Measurements from ENCODE around the gene DCLK1.

DNA sequence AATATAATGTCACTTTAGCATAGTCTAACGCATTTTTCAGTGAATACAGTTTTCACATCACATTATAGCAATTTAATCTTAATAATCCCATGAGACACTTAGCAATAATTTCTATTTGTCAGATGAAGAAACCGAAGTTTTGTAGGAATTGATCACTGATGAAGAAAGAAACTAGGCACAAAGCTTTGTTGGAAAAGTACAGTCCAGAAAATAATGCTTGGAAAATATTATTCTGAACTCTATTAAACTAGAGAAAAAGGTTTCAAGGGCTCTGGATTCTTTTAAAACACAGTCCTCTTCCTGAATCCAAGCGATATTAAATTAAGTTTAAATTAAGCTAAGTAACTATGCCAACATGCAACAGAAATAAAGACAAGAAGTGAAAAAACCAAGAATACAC lies 62.2 kb downstream of the DCLK1 start:
- TF ChIP-seq POLR2A (IDR thresholded peaks at IDR 0.05) (no peak), POLR2AphosphoS5 (IDR thresholded peaks at IDR 0.05) (no peak), EP300 (IDR thresholded peaks at IDR 0.05; ENCODE audit: low read depth) (no peak)
- TF ChIP-seq, protein P1, sequence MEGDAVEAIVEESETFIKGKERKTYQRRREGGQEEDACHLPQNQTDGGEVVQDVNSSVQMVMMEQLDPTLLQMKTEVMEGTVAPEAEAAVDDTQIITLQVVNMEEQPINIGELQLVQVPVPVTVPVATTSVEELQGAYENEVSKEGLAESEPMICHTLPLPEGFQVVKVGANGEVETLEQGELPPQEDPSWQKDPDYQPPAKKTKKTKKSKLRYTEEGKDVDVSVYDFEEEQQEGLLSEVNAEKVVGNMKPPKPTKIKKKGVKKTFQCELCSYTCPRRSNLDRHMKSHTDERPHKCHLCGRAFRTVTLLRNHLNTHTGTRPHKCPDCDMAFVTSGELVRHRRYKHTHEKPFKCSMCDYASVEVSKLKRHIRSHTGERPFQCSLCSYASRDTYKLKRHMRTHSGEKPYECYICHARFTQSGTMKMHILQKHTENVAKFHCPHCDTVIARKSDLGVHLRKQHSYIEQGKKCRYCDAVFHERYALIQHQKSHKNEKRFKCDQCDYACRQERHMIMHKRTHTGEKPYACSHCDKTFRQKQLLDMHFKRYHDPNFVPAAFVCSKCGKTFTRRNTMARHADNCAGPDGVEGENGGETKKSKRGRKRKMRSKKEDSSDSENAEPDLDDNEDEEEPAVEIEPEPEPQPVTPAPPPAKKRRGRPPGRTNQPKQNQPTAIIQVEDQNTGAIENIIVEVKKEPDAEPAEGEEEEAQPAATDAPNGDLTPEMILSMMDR (IDR thresholded peaks at IDR 0.05), result no peak
